Naive thymus-derived CD4-positive, alpha-beta T cell (primary cell): ENCODE results near the gene RPTOR. TPM values are rescaled to one million over a fixed set of nuclear protein-coding genes. Genes with fewer than 3 reads are reported as not detected.

Experiments used
- ATAC-seq: fragments of 150-1000 bp; cut with Tn5 transposase; 2 replicates; pipeline ENCODE4 v1.10.0; 2021; ENCODE audit warnings: mild to moderate bottlenecking, moderate library complexity
- CTCF ChIA-PET: fragments of 350-600 bp; sonication (Branson Sonifier 250); formaldehyde crosslinking; loops from one replicate; lab custom pipeline; 2021; ENCODE audit warnings: antibody characterized with exemption; lab: Charles Lee
- POLR2A ChIA-PET: fragments of 350-600 bp; sonication (Branson Sonifier 250); formaldehyde crosslinking; loops from one replicate; lab custom pipeline; 2021; ENCODE audit warnings: antibody characterized with exemption, inconsistent platforms; lab: Charles Lee
- DNase-seq, 9 donors: peaks; one replicate each; pipeline versions ENCODE4 v3.0.0 to v3.0.0-alpha.2; 2020 to 2022; ENCODE audit warnings: mixed read lengths in 1 of 9
- H3K27ac ChIP-seq: one replicate; pipeline ENCODE4 v1.7.0; 2013; ENCODE audit warnings: mild to moderate bottlenecking, low read depth, low read length, moderate library complexity
- H3K27me3 ChIP-seq, 2 donors: one replicate each; pipeline ENCODE4 v1.7.0; 2013; ENCODE audit warnings: low read length in 2 of 2, mild to moderate bottlenecking in 2 of 2, moderate library complexity in 2 of 2; ENCODE audit not compliant: control insufficient read depth in 2 of 2, insufficient read depth in 2 of 2
- H3K36me3 ChIP-seq, 3 experiments: 1 replicate in 2 of 3; 2 replicates in 1 of 3; pipeline ENCODE4 v1.7.0; 2013; ENCODE audit warnings: low read length in 3 of 3, mild to moderate bottlenecking in 3 of 3, moderate library complexity in 1 of 3; ENCODE audit not compliant: insufficient read depth in 3 of 3, control insufficient read depth in 2 of 3
- H3K4me1 ChIP-seq, 2 donors: one replicate each; pipeline ENCODE4 v1.7.0; 2013; ENCODE audit warnings: low read length in 2 of 2, mild to moderate bottlenecking in 2 of 2, moderate library complexity in 1 of 2; ENCODE audit not compliant: control insufficient read depth in 2 of 2, insufficient read depth in 2 of 2
- H3K4me3 ChIP-seq: 2 replicates; pipeline ENCODE4 v1.7.0; 2013; ENCODE audit warnings: mild to moderate bottlenecking, low read length
- H3K9me3 ChIP-seq, 3 experiments: 1 replicate in 2 of 3; 2 replicates in 1 of 3; pipeline ENCODE4 v1.7.0; 2013; ENCODE audit warnings: low read length in 3 of 3; ENCODE audit not compliant: control insufficient read depth in 2 of 3
- H3K27ac Mint-ChIP-seq, 9 donors: one replicate each; pipeline ENCODE4 v1.8.0; 2020 to 2022; ENCODE audit warnings: mixed read lengths in 9 of 9, mild to moderate bottlenecking in 8 of 9, moderate library complexity in 5 of 9, inconsistent platforms in 2 of 9
- H3K27me3 Mint-ChIP-seq, 5 donors: one replicate each; pipeline ENCODE4 v1.8.0; 2021 to 2022; ENCODE audit warnings: mixed read lengths in 5 of 5, mild to moderate bottlenecking in 1 of 5
- H3K36me3 Mint-ChIP-seq, 5 donors: one replicate each; pipeline ENCODE4 v1.8.0; 2020 to 2022; ENCODE audit warnings: mixed read lengths in 5 of 5, mild to moderate bottlenecking in 3 of 5, inconsistent platforms in 1 of 5
- H3K4me1 Mint-ChIP-seq, 7 donors: one replicate each; pipeline ENCODE4 v1.8.0; 2020 to 2022; ENCODE audit warnings: mixed read lengths in 7 of 7, mild to moderate bottlenecking in 3 of 7, inconsistent platforms in 1 of 7
- H3K4me3 Mint-ChIP-seq, 10 donors: one replicate each; pipeline ENCODE4 v1.8.0; 2020 to 2022; ENCODE audit warnings: mild to moderate bottlenecking in 10 of 10, mixed read lengths in 10 of 10, moderate library complexity in 6 of 10, inconsistent platforms in 2 of 10
- H3K9me3 Mint-ChIP-seq, 11 donors: one replicate each; pipeline ENCODE4 v1.8.0; 2020 to 2022; ENCODE audit warnings: mixed read lengths in 11 of 11, mild to moderate bottlenecking in 4 of 11, inconsistent platforms in 1 of 11, moderate library complexity in 1 of 11
- intact Hi-C, 2 donors: fragments of 100-400 bp; cut with micrococcal nuclease; formaldehyde crosslinking; loops; one replicate each; pipeline ENCODE4 v1.15.1; 2023
- polyA plus RNA-seq, 2 donors: library from polyadenylated mRNA; unstranded; fragments of 300-500 nt; fragmentation: Illumina TruSeq; gene quantifications; one replicate each; pipeline ENCODE4 v1.2.3, GENCODE V29; 2021
- total RNA-seq, 6 experiments: library from RNA in 5 of 6; stranded (reverse) in 5 of 6; gene quantifications; 1 replicate in 5 of 6; 2 replicates in 1 of 6; pipeline ENCODE4 v1.2.3 and lab custom pipeline; 2021 to 2026

RPTOR gene
- total and polyA plus RNA-seq, 7 experiments from 2014 or later = 10.9 to 89.8 (median 59.9) TPM

DNA sequence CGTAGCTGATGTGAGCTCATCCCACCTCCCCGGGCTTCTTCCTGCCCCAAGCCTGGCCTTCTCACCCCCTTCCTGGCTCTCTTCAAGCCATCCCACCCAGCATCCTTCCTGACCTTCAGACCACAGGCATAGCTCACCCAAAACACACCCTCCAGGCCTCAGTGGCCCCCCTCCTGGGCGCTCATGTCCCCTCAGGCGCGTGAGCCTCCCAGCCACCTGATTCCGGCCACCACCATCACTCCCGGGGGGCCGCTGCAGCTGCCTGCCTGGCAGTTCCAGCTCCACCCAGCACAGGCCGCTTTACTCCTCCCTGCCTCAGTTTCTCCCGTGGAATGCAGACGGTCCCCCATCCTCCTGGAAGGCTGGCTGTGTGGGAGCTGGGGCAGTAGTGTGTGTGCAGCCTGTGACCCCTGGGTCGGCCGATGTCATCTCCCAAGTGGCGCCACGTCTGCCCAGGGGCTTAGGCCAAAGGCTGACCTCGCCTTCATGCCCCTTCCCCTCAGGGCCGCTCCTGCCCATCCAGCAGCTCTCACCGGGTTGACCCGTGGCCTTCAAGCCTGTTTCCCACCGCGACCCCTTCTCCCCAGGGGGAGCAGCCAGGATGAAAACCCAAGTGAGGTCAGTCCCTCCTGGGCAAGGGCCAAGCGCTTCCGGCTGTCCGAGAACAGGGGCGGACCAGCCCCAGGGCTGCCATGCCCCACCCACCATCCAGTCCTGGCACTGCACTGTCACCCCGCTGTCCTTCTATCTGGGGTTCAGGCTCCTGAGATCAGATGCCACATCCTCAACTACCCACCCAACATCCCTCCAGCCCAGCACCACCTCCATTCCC, 435.1 kb downstream of the RPTOR start:
- H3K4me3 Mint-ChIP-seq = peak overlapping the region in 4 of 10 donors; percentile 34 to 67 (median 54)

DNA sequence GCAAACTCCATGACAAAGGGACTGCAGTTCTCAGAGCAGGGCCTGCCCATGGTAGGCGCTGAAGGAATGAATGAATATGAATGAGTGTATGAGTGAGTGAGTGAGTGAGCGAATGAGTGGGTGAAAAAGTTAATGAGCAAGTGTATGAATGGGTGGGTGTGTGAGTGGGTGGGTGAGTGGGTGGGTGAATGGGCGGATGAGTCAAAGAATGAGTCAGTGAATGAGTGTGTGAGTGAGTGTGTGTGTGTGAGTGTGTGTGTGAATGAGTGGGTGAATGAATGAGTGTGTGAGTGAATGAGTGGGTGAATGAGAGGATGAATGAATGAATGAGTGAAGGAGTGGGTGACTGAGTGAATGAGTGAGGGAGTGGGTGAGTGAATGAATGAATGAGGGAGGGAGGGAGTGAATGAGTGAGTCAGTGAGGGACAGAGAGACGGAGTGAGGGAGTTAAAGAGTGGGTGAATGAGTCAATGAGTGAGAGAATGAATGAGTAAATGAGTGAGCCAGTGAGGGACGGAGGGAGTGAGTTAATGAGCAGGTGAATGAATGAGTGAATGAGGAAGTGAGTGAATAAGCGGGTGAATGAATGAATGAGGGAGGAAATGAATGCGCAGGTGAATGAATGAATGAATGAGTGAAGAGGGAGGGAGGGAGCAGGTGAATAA, 435.9 kb downstream of the RPTOR start:
- peaks cover 0 to 2% (median 0%) of the 10 kb centered on the region in 11 donors for H3K9me3 Mint-ChIP-seq
- CTCF ChIA-PET = interaction anchor here (1.2 kb wide), 1 partner anchor 553 kb away, joined by 10 read pairs; no protein-coding TSS in a partner anchor
- Histone ChIP-seq H3K9me3 (no peaks in the 10 kb centered on the region), H3K4me3 (no peak overlapping the region), H3K4me1 (no peaks in the 10 kb centered on the region), H3K27me3 (no peaks in the 10 kb centered on the region), H3K27ac (no peak overlapping the region), H3K36me3 (no peaks in the 10 kb centered on the region)
- H3K4me1 Mint-ChIP-seq = peaks cover 8 to 12% (median 10%) of the 10 kb centered on the region in 7 donors
- peak overlapping the region in 9 of 10 donors; percentile 3 to 75 (median 61) for H3K4me3 Mint-ChIP-seq
- H3K27ac Mint-ChIP-seq = peak overlapping the region in 2 of 9 donors; percentile 33 to 66
- ATAC-seq (peak; percentile 26), DNase-seq (no peak)
- H3K27me3 Mint-ChIP-seq = peaks cover 8 to 22% (median 10%) of the 10 kb centered on the region in 5 donors
- intact Hi-C loops = loop anchor here (1.0 to 10.0 kb wide), 3 partner anchors 406 to 784 kb away; no protein-coding TSS in a partner anchor
- POLR2A ChIA-PET = no interaction called here
- H3K36me3 Mint-ChIP-seq = no peaks in the 10 kb centered on the region

More for the DNA sequence above, 435.1 kb downstream of the RPTOR start:
- ChIA-PET POLR2A (no interaction called here), CTCF (interaction anchor here (0.8 to 1.4 kb wide), 3 partner anchors 10 to 552 kb away, joined by 3 to 5 read pairs (median 3); no protein-coding TSS in a partner anchor)
- Mint-ChIP-seq H3K27me3 (peaks cover 8 to 22% (median 10%) of the 10 kb centered on the region in 5 donors), H3K4me1 (peaks cover 8 to 12% (median 10%) of the 10 kb centered on the region in 7 donors), H3K9me3 (peaks cover 0 to 2% (median 0%) of the 10 kb centered on the region in 11 donors), H3K36me3 (no peaks in the 10 kb centered on the region), H3K27ac (peak overlapping the region in 1 of 9 donors; percentile 55)
- Histone ChIP-seq H3K9me3 (no peaks in the 10 kb centered on the region), H3K4me1 (no peaks in the 10 kb centered on the region), H3K36me3 (no peaks in the 10 kb centered on the region), H3K27ac (no peak overlapping the region), H3K4me3 (no peak overlapping the region), H3K27me3 (no peaks in the 10 kb centered on the region)
- ATAC-seq (no peak), DNase-seq (no peak)
- intact Hi-C loops = loop anchor here (2.0 to 10.0 kb wide), 3 partner anchors 115 to 783 kb away; no protein-coding TSS in a partner anchor

DNA sequence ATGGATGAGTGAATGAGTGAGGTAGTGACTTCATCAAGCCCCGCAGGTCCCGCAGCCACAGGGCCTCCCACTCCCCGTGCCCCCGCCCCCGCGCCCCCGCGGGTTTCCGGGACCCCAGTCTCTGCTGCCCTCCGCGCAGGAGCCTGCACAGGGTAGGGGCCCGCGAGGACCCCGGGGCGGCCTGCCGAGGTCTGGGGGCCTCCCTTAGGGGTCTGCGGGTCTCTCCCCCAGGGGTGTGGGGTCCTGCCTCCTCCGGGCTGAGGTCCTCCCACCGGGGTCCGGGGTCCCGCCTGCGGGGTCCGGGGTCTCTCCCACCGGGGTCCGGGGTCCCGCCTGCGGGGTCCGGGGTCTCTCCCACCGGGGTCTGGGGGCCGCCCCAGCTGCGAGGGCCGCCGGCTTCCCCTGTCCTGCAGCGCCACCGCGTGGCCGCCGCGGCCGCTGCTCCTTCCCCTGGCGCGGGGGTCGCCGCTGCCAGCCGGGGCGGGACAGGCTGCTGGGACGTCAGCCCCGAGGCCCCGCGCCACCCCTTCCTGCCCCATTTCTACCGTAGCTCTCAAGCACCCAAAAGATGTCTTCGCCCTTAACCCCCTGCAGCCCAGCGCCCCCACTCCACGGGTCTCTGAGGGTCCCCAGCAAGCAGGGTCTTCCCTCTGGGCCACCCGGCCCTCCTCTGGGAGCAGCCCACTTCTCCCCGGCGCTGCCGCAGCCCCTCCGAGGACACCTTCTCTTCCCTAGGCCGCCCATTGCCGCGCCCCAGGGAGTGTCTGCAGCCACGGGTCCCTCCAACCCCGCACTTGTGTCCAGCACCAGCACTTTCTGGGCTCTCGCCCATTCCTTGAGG, 436.6 kb downstream of the RPTOR start:
- H3K27ac Mint-ChIP-seq = peak overlapping the region in 2 of 9 donors; percentile 33 to 66
- intact Hi-C loops = loop anchor here (1.0 to 10.0 kb wide), 3 partner anchors 406 to 784 kb away; no protein-coding TSS in a partner anchor
- CTCF ChIA-PET = interaction anchor here (1.2 kb wide), 1 partner anchor 554 kb away, joined by 10 read pairs; no protein-coding TSS in a partner anchor

DNA sequence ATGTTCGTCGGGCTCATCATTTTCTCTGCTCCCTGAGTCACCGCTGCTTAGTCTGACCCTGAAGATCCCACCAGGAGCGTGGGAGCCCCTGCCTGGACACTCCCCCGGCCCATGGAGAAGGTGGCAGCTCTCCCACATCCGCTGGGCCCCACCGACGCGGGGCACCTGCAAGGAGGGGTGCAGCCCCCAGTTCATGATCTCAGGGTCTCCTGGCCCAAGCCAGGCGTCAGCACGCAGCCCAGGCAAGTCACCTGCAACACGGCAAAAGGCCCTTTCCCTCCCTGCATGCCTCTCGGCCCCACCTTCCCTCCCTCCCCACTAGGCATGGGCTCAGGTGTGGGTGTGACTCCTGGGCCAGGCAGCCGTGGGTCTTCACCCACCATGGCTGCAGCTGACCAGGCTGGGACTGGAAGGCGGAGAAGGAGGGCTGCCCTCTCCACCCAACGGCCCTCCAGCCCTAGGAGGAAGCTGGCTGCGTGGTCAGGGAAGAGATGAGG, 437.3 kb downstream of the RPTOR start:
- ATAC-seq (no peak), DNase-seq (no peak)
- Mint-ChIP-seq H3K4me3 (peak overlapping the region in 2 of 10 donors; percentile 11 to 53), H3K36me3 (no peaks in the 10 kb centered on the region), H3K27ac (no peak overlapping the region), H3K9me3 (peaks cover 0 to 2% (median 0%) of the 10 kb centered on the region in 11 donors), H3K27me3 (peaks cover 8 to 15% (median 10%) of the 10 kb centered on the region in 5 donors), H3K4me1 (peaks cover 8 to 12% (median 10%) of the 10 kb centered on the region in 7 donors)
- H3K36me3 ChIP-seq = no peaks in the 10 kb centered on the region
- H3K27me3 ChIP-seq = no peaks in the 10 kb centered on the region
- H3K4me1 ChIP-seq = no peaks in the 10 kb centered on the region
- no peaks in the 10 kb centered on the region for H3K9me3 ChIP-seq
- H3K4me3 ChIP-seq = no peak overlapping the region
- ChIA-PET POLR2A (interaction anchor here (0.6 kb wide), 1 partner anchor 41 kb away, joined by 3 read pairs; no protein-coding TSS in a partner anchor), CTCF (interaction anchor here (0.7 to 2.9 kb wide), 3 partner anchors 555 to 625 kb away, joined by 3 to 10 read pairs (median 8); no protein-coding TSS in a partner anchor)
- intact Hi-C loops = loop anchor here (1.0 to 10.0 kb wide), 3 partner anchors 407 to 785 kb away; no protein-coding TSS in a partner anchor
- H3K27ac ChIP-seq = no peak overlapping the region

More for the DNA sequence above, 436.6 kb downstream of the RPTOR start:
- no peak overlapping the region for H3K27ac ChIP-seq
- ATAC-seq = peak; percentile 64
- POLR2A ChIA-PET = no interaction called here
- no peaks in the 10 kb centered on the region for H3K36me3 Mint-ChIP-seq
- H3K9me3 ChIP-seq = no peaks in the 10 kb centered on the region
- H3K4me1 ChIP-seq = no peaks in the 10 kb centered on the region
- peaks cover 8 to 22% (median 10%) of the 10 kb centered on the region in 5 donors for H3K27me3 Mint-ChIP-seq
- H3K9me3 Mint-ChIP-seq = peaks cover 0 to 2% (median 0%) of the 10 kb centered on the region in 11 donors
- no peaks in the 10 kb centered on the region for H3K36me3 ChIP-seq
- H3K27me3 ChIP-seq = no peaks in the 10 kb centered on the region
- H3K4me1 Mint-ChIP-seq = peaks cover 8 to 12% (median 10%) of the 10 kb centered on the region in 7 donors
- H3K4me3 ChIP-seq = no peak overlapping the region
- H3K4me3 Mint-ChIP-seq = peak overlapping the region in 7 of 10 donors; percentile 22 to 75 (median 61)
- peak in 7 of 9 donors; percentile 28 to 64 (median 50) for DNase-seq

DNA sequence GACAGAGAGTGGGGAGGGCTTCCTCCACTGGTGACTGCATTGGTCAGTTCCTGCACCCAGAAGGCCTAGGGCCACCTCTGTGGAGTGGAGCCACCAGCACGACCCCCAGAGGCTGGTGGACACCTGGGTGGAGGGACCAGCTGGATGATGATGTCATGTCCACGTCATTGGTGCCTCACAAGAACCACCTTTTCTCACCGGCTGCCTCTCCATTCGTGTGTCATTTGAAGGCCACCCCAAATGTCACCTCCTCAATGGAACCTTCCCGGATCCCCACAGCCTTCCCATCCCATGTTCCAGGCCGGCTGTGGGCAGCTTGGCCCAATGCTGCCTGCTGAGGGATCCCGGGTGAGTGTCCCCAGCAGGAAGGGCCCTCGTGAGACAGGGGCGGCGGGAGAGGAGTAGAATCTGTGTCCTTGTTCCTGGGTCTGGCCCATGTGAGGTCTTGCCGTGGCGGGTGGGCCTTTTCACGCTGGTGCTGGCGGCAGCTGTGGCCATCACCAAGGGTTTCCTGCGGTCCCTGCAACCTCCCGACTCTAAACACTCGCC, 437.9 kb downstream of the RPTOR start:
- intact Hi-C loops = loop anchor here in 1 of 2 donors (10.0 kb wide), 1 partner anchor 408 kb away; no protein-coding TSS in a partner anchor

More for the DNA sequence above, 437.9 kb downstream of the RPTOR start:
- Histone ChIP-seq H3K9me3 (no peaks in the 10 kb centered on the region), H3K4me1 (no peaks in the 10 kb centered on the region), H3K36me3 (no peaks in the 10 kb centered on the region), H3K27me3 (no peaks in the 10 kb centered on the region), H3K4me3 (no peak overlapping the region), H3K27ac (no peak overlapping the region)
- Mint-ChIP-seq H3K4me1 (peaks cover 8 to 12% (median 10%) of the 10 kb centered on the region in 7 donors), H3K4me3 (peak overlapping the region in 1 of 10 donors; percentile 46), H3K27ac (peak overlapping the region in 1 of 9 donors; percentile 34), H3K36me3 (no peaks in the 10 kb centered on the region), H3K9me3 (peaks cover 0 to 2% (median 0%) of the 10 kb centered on the region in 11 donors), H3K27me3 (peaks cover 8 to 15% (median 10%) of the 10 kb centered on the region in 5 donors)
- no peak for ATAC-seq
- ChIA-PET CTCF (interaction anchor here (0.7 to 2.9 kb wide), 3 partner anchors 17 to 625 kb away, joined by 3 to 8 read pairs (median 3); no protein-coding TSS in a partner anchor), POLR2A (interaction anchor here (0.6 kb wide), 1 partner anchor 42 kb away, joined by 3 read pairs; no protein-coding TSS in a partner anchor)
- DNase-seq = no peak
